ENCODE measurements around the gene NAMPT. TPM values are rescaled to one million over a fixed set of nuclear protein-coding genes. Genes with fewer than 3 reads are reported as not detected.
A peak's percentile ranks its signal among the peaks of the same experiment; 100 is the strongest.

NAMPT gene
- total RNA-seq, 2 donors from 2014 or later = 101 to 111 TPM

GRCh38 chr7:106283501-106283830 lies 1.3 kb downstream of the NAMPT start:
- no peak for TF ChIP-seq CTCF (conservative IDR thresholded peaks at IDR 0.05)
- H3K9me3 Mint-ChIP-seq = no peaks in the 10 kb centered on the region
- WGBS, 2 experiments (ENCODE audit: insufficient coverage in 1 of 2, insufficient read length in 1 of 2) = 26 to 39% methylated on average over 3 to 5 of the region's 5 CpGs
- H3K27ac Mint-ChIP-seq = peak overlapping the region; percentile 77
- Histone ChIP-seq H3K27me3 (ENCODE audit: control insufficient read depth, insufficient read depth, low read length, poor library complexity, severe bottlenecking) (no peaks in the 10 kb centered on the region), H3K27ac (ENCODE audit: low read depth, low read length) (no peak overlapping the region), H3K4me3 (ENCODE audit: low read length) (peak overlapping the region; percentile 97), H3K36me3 (ENCODE audit: control insufficient read depth, insufficient read depth, low read length) (peaks cover 29% of the 10 kb centered on the region), H3K9me3 (ENCODE audit: control insufficient read depth, low read length) (no peaks in the 10 kb centered on the region), H3K4me1 (ENCODE audit: control insufficient read depth, insufficient read depth, low read length) (no peaks in the 10 kb centered on the region), H3K9ac (ENCODE audit: extremely low read depth, low read length, poor library complexity, severe bottlenecking) (peak overlapping the region; percentile 83)
- no peak for DNase-seq
- peaks cover 5% of the 10 kb centered on the region for H3K36me3 Mint-ChIP-seq (ENCODE audit: low read depth)
- H3K27me3 Mint-ChIP-seq (ENCODE audit: insufficient read depth) = no peaks in the 10 kb centered on the region
- H3K4me1 Mint-ChIP-seq = peaks cover 18% of the 10 kb centered on the region
- H3K4me3 Mint-ChIP-seq = peak overlapping the region; percentile 73

GRCh38 chr7:106282852-106283251 lies 1.9 kb downstream of the NAMPT start:
- no peak overlapping the region for H3K27ac ChIP-seq (ENCODE audit: low read depth, low read length)

GRCh38 chr7:106282390-106282789 lies 2.4 kb downstream of the NAMPT start:
- H3K9me3 Mint-ChIP-seq = no peaks in the 10 kb centered on the region
- H3K27me3 Mint-ChIP-seq (ENCODE audit: insufficient read depth) = no peaks in the 10 kb centered on the region
- Histone ChIP-seq H3K4me1 (ENCODE audit: control insufficient read depth, insufficient read depth, low read length) (no peaks in the 10 kb centered on the region), H3K36me3 (ENCODE audit: control insufficient read depth, insufficient read depth, low read length) (peaks cover 36% of the 10 kb centered on the region), H3K4me3 (ENCODE audit: low read length) (peak overlapping the region; percentile 97), H3K27ac (ENCODE audit: low read depth, low read length) (no peak overlapping the region), H3K9ac (ENCODE audit: extremely low read depth, low read length, poor library complexity, severe bottlenecking) (no peak overlapping the region), H3K9me3 (ENCODE audit: control insufficient read depth, low read length) (no peaks in the 10 kb centered on the region), H3K27me3 (ENCODE audit: control insufficient read depth, insufficient read depth, low read length, poor library complexity, severe bottlenecking) (no peaks in the 10 kb centered on the region)
- peak overlapping the region; percentile 73 for H3K4me3 Mint-ChIP-seq
- DNase-seq = no peak
- 89 to 100% methylated on average over 2 to 5 of the region's 6 CpGs for WGBS, 2 experiments (ENCODE audit: insufficient coverage in 1 of 2, insufficient read length in 1 of 2)
- H3K36me3 Mint-ChIP-seq (ENCODE audit: low read depth) = peaks cover 8% of the 10 kb centered on the region
- no peak for TF ChIP-seq CTCF (conservative IDR thresholded peaks at IDR 0.05)
- H3K27ac Mint-ChIP-seq = no peak overlapping the region
- H3K4me1 Mint-ChIP-seq = peaks cover 18% of the 10 kb centered on the region

More at GRCh38 chr7:106282852-106283251, 1.9 kb downstream of the NAMPT start:
- no peaks in the 10 kb centered on the region for H3K4me1 ChIP-seq (ENCODE audit: control insufficient read depth, insufficient read depth, low read length)
- 90% methylated on average over 2 of the region's 3 CpGs; no CpG with 5 or more reads in 1 of the 2 experiments for WGBS, 2 experiments (ENCODE audit: insufficient coverage in 1 of 2, insufficient read length in 1 of 2)
- peak overlapping the region; percentile 83 for H3K9ac ChIP-seq (ENCODE audit: extremely low read depth, low read length, poor library complexity, severe bottlenecking)
- DNase-seq = no peak
- H3K4me1 Mint-ChIP-seq = peaks cover 18% of the 10 kb centered on the region
- peaks cover 5% of the 10 kb centered on the region for H3K36me3 Mint-ChIP-seq (ENCODE audit: low read depth)
- H3K4me3 ChIP-seq (ENCODE audit: low read length) = peak overlapping the region; percentile 97
- H3K4me3 Mint-ChIP-seq = peak overlapping the region; percentile 73
- H3K9me3 ChIP-seq (ENCODE audit: control insufficient read depth, low read length) = no peaks in the 10 kb centered on the region
- no peak overlapping the region for H3K27ac Mint-ChIP-seq
- peaks cover 31% of the 10 kb centered on the region for H3K36me3 ChIP-seq (ENCODE audit: control insufficient read depth, insufficient read depth, low read length)
- no peaks in the 10 kb centered on the region for H3K9me3 Mint-ChIP-seq
- H3K27me3 Mint-ChIP-seq (ENCODE audit: insufficient read depth) = no peaks in the 10 kb centered on the region
- no peak for TF ChIP-seq CTCF (conservative IDR thresholded peaks at IDR 0.05)
- H3K27me3 ChIP-seq (ENCODE audit: control insufficient read depth, insufficient read depth, low read length, poor library complexity, severe bottlenecking) = no peaks in the 10 kb centered on the region

All from endodermal cell (in vitro differentiated cells).